Measurements from ENCODE around the gene CLCN6. TPM values are rescaled to one million over a fixed set of nuclear protein-coding genes. Genes with fewer than 3 reads are reported as not detected.

CLCN6 gene
- total and polyA plus RNA-seq, 2 of the 8 experiments (the other 6 are each of a cell fraction or from before 2014, with no cell fraction given), result 15.7 to 26.0 TPM

GRCh38 chr1:11778336-11778735, 27.7 kb upstream of the CLCN6 start:
- H4K91ac ChIP-seq (replicated peaks; ENCODE audit: insufficient read length, low read length), result no peak overlapping the region
- no peaks in the 10 kb centered on the region for H3K23me2 ChIP-seq (ENCODE audit: low read depth, low read length)
- H2AK5ac ChIP-seq (ENCODE audit: low read depth, low read length), result no peak overlapping the region
- CTCF ChIA-PET (ENCODE audit: partially characterized antibody), result interaction anchor here (0.9 to 2.9 kb wide), 3 partner anchors 12 to 135 kb away, joined by 3 to 8 read pairs (median 3); no protein-coding TSS in a partner anchor
- H2BK120ac ChIP-seq (replicated peaks; ENCODE audit: low read depth, low read length), result no peak overlapping the region
- no peaks in the 10 kb centered on the region for H3K27me3 ChIP-seq (replicated peaks in 1 of 4; ENCODE audit: control insufficient read depth in 3 of 4, extremely low read depth in 1 of 4, insufficient read depth in 3 of 4, low read length in 3 of 4)
- no peak for FAIRE-seq
- no peak overlapping the region for H4K8ac ChIP-seq (ENCODE audit: extremely low read depth, insufficient read depth, low read length)
- no peaks in the 10 kb centered on the region for H3K9me3 ChIP-seq (ENCODE audit: insufficient read depth in 2 of 2, low read depth in 1 of 2, low read length in 1 of 2)
- no peaks in the 10 kb centered on the region for H3K79me2 ChIP-seq (ENCODE audit: control insufficient read depth in 1 of 2, insufficient read depth in 2 of 2, low read length in 2 of 2)
- H3K36me3 ChIP-seq (ENCODE audit: control insufficient read depth in 2 of 4, insufficient read depth in 4 of 4, low read length in 3 of 4), result no peaks in the 10 kb centered on the region
- H3K4ac ChIP-seq (replicated peaks; ENCODE audit: insufficient read length, low read depth, low read length), result no peak overlapping the region
- H3K18ac ChIP-seq (ENCODE audit: extremely low read depth, low read length), result no peak overlapping the region
- H3K56ac ChIP-seq (replicated peaks; ENCODE audit: insufficient read length, low read depth, low read length), result no peak overlapping the region
- H3K4me3 ChIP-seq (ENCODE audit: extremely low read depth in 1 of 4, insufficient read depth in 2 of 4, low read depth in 3 of 4, low read length in 4 of 4), result no peak overlapping the region
- H3K14ac ChIP-seq (ENCODE audit: insufficient read length), result no peak overlapping the region
- no peak overlapping the region for H3K4me2 ChIP-seq (ENCODE audit: insufficient read depth in 1 of 2, low read depth in 2 of 2, low read length in 2 of 2)
- no peak overlapping the region for H4K5ac ChIP-seq (ENCODE audit: insufficient read length, low read depth, low read length)
- no peak overlapping the region for H2BK5ac ChIP-seq (ENCODE audit: low read depth, low read length)
- no peak overlapping the region for H2BK15ac ChIP-seq (ENCODE audit: low read length)
- H4K20me1 ChIP-seq (replicated peaks in 1 of 2; ENCODE audit: control insufficient read depth in 1 of 2, insufficient read depth in 2 of 2, low read length in 2 of 2), result no peaks in the 10 kb centered on the region
- no peaks in the 10 kb centered on the region; a peak in 1 of 7 replicates for H3K4me1 ChIP-seq (replicated peaks in 1 of 4; ENCODE audit: control insufficient read depth in 3 of 4, insufficient read depth in 4 of 4, low read length in 3 of 4)
- POLR2A ChIA-PET (ENCODE audit: partially characterized antibody), result interaction anchor here (0.9 to 1.5 kb wide), 2 partner anchors 9 to 28 kb away, joined by 4 to 5 read pairs; partner anchors contain the start of genes CLCN6 and MTHFR
- no peak overlapping the region for H3K23ac ChIP-seq (ENCODE audit: insufficient read length)
- no peaks in the 10 kb centered on the region for H3K79me1 ChIP-seq (ENCODE audit: low read depth, low read length)
- H2AFZ ChIP-seq (ENCODE audit: low read length), result no peak overlapping the region
- no peak for DNase-seq (ENCODE audit: low read depth in 1 of 2, low spot score in 2 of 2)
- H3K27ac ChIP-seq (ENCODE audit: low read depth, low read length), result no peak overlapping the region
- H3K9ac ChIP-seq (replicated peaks in 1 of 4; ENCODE audit: extremely low read depth in 1 of 4, low read depth in 3 of 4, low read length in 3 of 4), result no peak overlapping the region
- WGBS, 2 experiments (ENCODE audit: extremely low coverage in 1 of 2, insufficient coverage in 1 of 2, insufficient read length in 1 of 2, insufficient replicate concordance in 2 of 2, low coverage in 1 of 2, low lambda C conversion rate in 2 of 2, missing lambda C conversion rate in 1 of 2), result 87% methylated on average over 9 of the region's 9 CpGs; no CpG with 5 or more reads in 1 of the 2 experiments
- H2BK20ac ChIP-seq (ENCODE audit: low read length), result no peak overlapping the region
- H2BK12ac ChIP-seq (ENCODE audit: low read depth, low read length), result no peak overlapping the region
- TF ChIP-seq CBX5 (IDR thresholded peaks at IDR 0.05; ENCODE audit: low read depth, low read length) (no peak), SP2 (IDR thresholded peaks at IDR 0.05; ENCODE audit: low read length) (no peak), SIN3A (conservative IDR thresholded peaks at IDR 0.05 in 1 of 2, IDR thresholded peaks at IDR 0.05 in 1 of 2; ENCODE audit: low read depth in 1 of 2, low read length in 2 of 2) (no peak)
